SK-N-SH (cell line): ENCODE results near the gene PELI2. TPM values are rescaled to one million over a fixed set of nuclear protein-coding genes. Genes with fewer than 3 reads are reported as not detected.

ENCODE experiments used
- CTCF ChIA-PET: fragments of 300-600, 350-600 bp; formaldehyde crosslinking; extraction: SDS; loops from one replicate; lab custom pipeline; 2021; lab: Yijun Ruan, JAX
- POLR2A ChIA-PET: fragments of 350-600 bp; sonication (Branson Sonifier 250); formaldehyde crosslinking; extraction: SDS; loops from one replicate; lab custom pipeline; 2020; ENCODE audit warnings: antibody characterized with exemption, inconsistent platforms; lab: Yijun Ruan, JAX
- DNase-seq: peaks from one replicate; pipeline ENCODE4 v3.0.0; 2012
- H2AFZ ChIP-seq: fragments of 200-600 bp; sonication (generic); 2 replicates; pipeline ENCODE4 v1.8.1; 2016; ENCODE audit warnings: antibody characterized with exemption, mild to moderate bottlenecking, low read depth
- H3F3A ChIP-seq: fragments of 200-600 bp; sonication (generic); replicated peaks from 2 replicates; pipeline ENCODE3; 2016; ENCODE audit warnings: antibody characterized with exemption, mild to moderate bottlenecking; ENCODE audit not compliant: insufficient read depth
- H3K27ac ChIP-seq, 2 experiments: fragments of 200-500 bp in 1 of 2; fragments of 200-600 bp in 1 of 2; sonication (Bioruptor generic) in 1 of 2; sonication (generic), shearing (Covaris generic) in 1 of 2; 2 replicates each; pipeline versions ENCODE4 v1.5.1 to v1.6.1; 2014 to 2016; ENCODE audit warnings: low read depth in 2 of 2, inconsistent platforms in 1 of 2, low read length in 1 of 2, mild to moderate bottlenecking in 1 of 2, mixed read lengths in 1 of 2
- H3K27me3 ChIP-seq: fragments of 200-600 bp; sonication (generic), shearing (Covaris generic); 2 replicates; pipeline ENCODE4 v1.6.1; 2016; ENCODE audit warnings: mixed run types; ENCODE audit not compliant: insufficient read depth
- H3K36me3 ChIP-seq, 2 experiments: fragments of 200-500 bp in 1 of 2; fragments of 200-600 bp in 1 of 2; sonication (Bioruptor generic) in 1 of 2; sonication (generic) in 1 of 2; replicated peaks in 1 of 2; 2 replicates each; pipeline versions ENCODE3 to v1.5.1; 2014 to 2016; ENCODE audit warnings: low read length in 1 of 2, mild to moderate bottlenecking in 1 of 2; ENCODE audit not compliant: insufficient read depth in 2 of 2, control insufficient read depth in 1 of 2
- H3K4me1 ChIP-seq, 2 experiments: fragments of 200-500 bp in 1 of 2; fragments of 200-600 bp in 1 of 2; sonication (Bioruptor generic) in 1 of 2; sonication (generic), shearing (Covaris generic) in 1 of 2; 2 replicates each; pipeline versions ENCODE4 v1.5.1 to v1.6.1; 2014 to 2016; ENCODE audit warnings: low read depth in 1 of 2, low read length in 1 of 2, mixed run types in 1 of 2; ENCODE audit not compliant: insufficient read depth in 2 of 2, control insufficient read depth in 1 of 2
- H3K4me2 ChIP-seq: fragments of 200-600 bp; sonication (generic), shearing (Covaris generic); 2 replicates; pipeline ENCODE4 v1.6.1; 2017; ENCODE audit warnings: mixed run types
- H3K4me3 ChIP-seq, 2 experiments: fragments of 200-500 bp in 1 of 2; fragments of 200-600 bp in 1 of 2; sonication (Bioruptor generic) in 1 of 2; sonication (generic), shearing (Covaris generic) in 1 of 2; 2 replicates each; pipeline versions ENCODE4 v1.5.1 to v1.8.1; 2014 to 2016; ENCODE audit warnings: low read depth in 2 of 2, inconsistent platforms in 1 of 2, low read length in 1 of 2, mild to moderate bottlenecking in 1 of 2, mixed read lengths in 1 of 2, moderate library complexity in 1 of 2
- H3K79me2 ChIP-seq: fragments of 200-600 bp; sonication (generic); 2 replicates; pipeline ENCODE4 v1.8.1; 2017; ENCODE audit warnings: mild to moderate bottlenecking; ENCODE audit not compliant: insufficient read depth
- H3K9ac ChIP-seq: fragments of 200-600 bp; sonication (generic); 2 replicates; pipeline ENCODE4 v1.6.1; 2017; ENCODE audit warnings: mixed run types
- H3K9me2 ChIP-seq: fragments of 200-600 bp; sonication (generic); 2 replicates; pipeline ENCODE4 v1.6.1; 2017; ENCODE audit warnings: mixed run types
- H3K9me3 ChIP-seq: fragments of 200-600 bp; sonication (generic); 2 replicates; pipeline ENCODE4 v1.6.1; 2017; ENCODE audit warnings: mixed run types, mild to moderate bottlenecking, moderate library complexity
- H4K20me1 ChIP-seq: fragments of 200-600 bp; sonication (generic); 2 replicates; pipeline ENCODE4 v1.6.1; 2017; ENCODE audit warnings: mild to moderate bottlenecking, mixed run types; ENCODE audit not compliant: insufficient read depth
- ELF1 ChIP-seq: IDR thresholded peaks from 2 replicates; pipeline ENCODE4 v1.4.0; 2012
- EP300 ChIP-seq, 2 experiments: IDR thresholded peaks; 2 replicates each; pipeline versions ENCODE4 v1.4.0 to v1.6.1; 2012; ENCODE audit warnings: borderline replicate concordance in 1 of 2, low read depth in 1 of 2, low read length in 1 of 2
- FOSL2 ChIP-seq: IDR thresholded peaks from 2 replicates; pipeline ENCODE4 v1.4.0; 2012; ENCODE audit warnings: low read depth, mild to moderate bottlenecking, moderate library complexity, borderline replicate concordance
- MEF2A ChIP-seq: IDR thresholded peaks from 2 replicates; pipeline ENCODE4 v1.4.0; 2012; ENCODE audit warnings: low read depth, borderline replicate concordance
- NFIC ChIP-seq: IDR thresholded peaks from 2 replicates; pipeline ENCODE4 v1.4.0; 2012; ENCODE audit warnings: borderline replicate concordance
- NRF1 ChIP-seq: IDR thresholded peaks from 2 replicates; pipeline ENCODE4 v1.6.1; 2012; ENCODE audit warnings: low read depth, mild to moderate bottlenecking, low read length
- POLR2AphosphoS5 ChIP-seq: IDR thresholded peaks from 2 replicates; pipeline ENCODE4 v1.6.1; 2012; ENCODE audit warnings: low read depth, low read length
- RCOR1 ChIP-seq: fragments of 150-350 bp; IDR thresholded peaks from 2 replicates; pipeline ENCODE4 v1.6.1; 2017; ENCODE audit warnings: antibody characterized with exemption, low read length
- REST ChIP-seq: IDR thresholded peaks from 2 replicates; pipeline ENCODE4 v1.6.1; 2012; ENCODE audit warnings: mild to moderate bottlenecking, low read depth, low read length, moderate library complexity
- RFX5 ChIP-seq: IDR thresholded peaks from 2 replicates; pipeline ENCODE4 v1.6.1; 2012; ENCODE audit warnings: mild to moderate bottlenecking, improper control_type of control experiment, low read length
- SIN3A ChIP-seq: IDR thresholded peaks from 2 replicates; pipeline ENCODE4 v1.6.1; 2012; ENCODE audit warnings: low read depth, mild to moderate bottlenecking, low read length, moderate library complexity, borderline replicate concordance
- SMC3 ChIP-seq: IDR thresholded peaks from 2 replicates; pipeline ENCODE4 v1.6.1; 2012; ENCODE audit warnings: low read depth, low read length, improper control_type of control experiment
- TAF1 ChIP-seq: IDR thresholded peaks from 2 replicates; pipeline ENCODE4 v1.6.1; 2012; ENCODE audit warnings: low read depth, mild to moderate bottlenecking, low read length, moderate library complexity, borderline replicate concordance
- TEAD4 ChIP-seq: IDR thresholded peaks from 2 replicates; pipeline ENCODE4 v1.4.0; 2012; ENCODE audit warnings: mild to moderate bottlenecking, borderline replicate concordance; ENCODE audit not compliant: insufficient read depth
- WGBS: methylation state at CpG from one replicate; pipeline ENCODE4 v1.1.6; 2017; ENCODE audit warnings: low lambda C conversion rate; 5-methylcytosine and 5-hydroxymethylcytosine counted together
- polyA plus RNA-seq, 3 experiments: library from polyadenylated mRNA; depleted of rRNA; stranded (reverse); fragments of >200 nt; gene quantifications; 2 replicates each; pipeline ENCODE4 v1.2.3, GENCODE V29; 2012
- TF ChIP-seq, protein P1 (sequence below): fragments of 150-350 bp; IDR thresholded peaks from 2 replicates; pipeline ENCODE4 v1.6.1; 2017; ENCODE audit warnings: antibody characterized with exemption, low read length, low read depth, borderline replicate concordance

PELI2 gene
- polyA plus RNA-seq, 1 of the 3 experiments (the other 2 are of a cell fraction): not detected

DNA sequence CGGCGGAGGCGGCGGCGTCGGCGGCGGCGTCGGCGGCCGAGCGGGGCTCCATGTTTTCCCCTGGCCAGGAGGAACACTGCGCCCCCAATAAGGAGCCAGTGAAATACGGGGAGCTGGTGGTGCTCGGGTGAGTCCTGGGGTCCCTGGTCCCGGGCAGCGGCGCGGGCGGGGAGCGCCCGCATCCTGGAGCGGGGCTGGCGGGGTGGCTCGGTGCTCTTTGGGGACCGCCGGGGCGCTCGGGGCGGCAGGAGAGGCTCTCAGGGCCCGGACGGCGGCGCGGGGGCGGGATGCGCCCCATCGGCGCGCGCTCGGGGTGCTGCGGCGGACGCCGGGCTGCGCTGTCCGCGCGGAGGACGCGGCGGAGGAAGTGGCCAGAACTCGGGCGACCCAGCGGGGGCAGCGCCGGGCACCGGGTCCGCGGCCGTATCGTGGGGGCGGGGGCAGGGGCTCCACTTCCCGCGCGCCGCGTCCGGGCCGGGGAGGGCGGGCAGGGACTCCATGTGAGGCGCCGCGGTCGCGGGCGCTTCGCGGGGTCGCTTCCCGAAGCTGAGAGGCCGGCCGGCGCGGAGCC, 485 bp downstream of the PELI2 start:
- Histone ChIP-seq H4K20me1 (no peaks in the 10 kb centered on the region), H3K4me1 (peaks cover 3 to 4% of the 10 kb centered on the region in 2 experiments; a peak in 2 of 4 replicates), H3K27ac (no peak overlapping the region), H3K9me2 (no peaks in the 10 kb centered on the region), H3F3A (no peaks in the 10 kb centered on the region), H3K9ac (no peak overlapping the region), H2AFZ (peak overlapping the region; percentile 56; the same call in 1 of the 2 replicates), H3K27me3 (peaks cover 66% of the 10 kb centered on the region), H3K4me3 (peak overlapping the region; percentile 40 to 49), H3K36me3 (no peaks in the 10 kb centered on the region), H3K79me2 (no peaks in the 10 kb centered on the region), H3K4me2 (peak overlapping the region; percentile 62; the same call in 1 of the 2 replicates), H3K9me3 (no peaks in the 10 kb centered on the region)
- CTCF ChIA-PET: no interaction called here
- POLR2A ChIA-PET: no interaction called here
- peak; percentile 31 for DNase-seq
- TF ChIP-seq, protein P1, sequence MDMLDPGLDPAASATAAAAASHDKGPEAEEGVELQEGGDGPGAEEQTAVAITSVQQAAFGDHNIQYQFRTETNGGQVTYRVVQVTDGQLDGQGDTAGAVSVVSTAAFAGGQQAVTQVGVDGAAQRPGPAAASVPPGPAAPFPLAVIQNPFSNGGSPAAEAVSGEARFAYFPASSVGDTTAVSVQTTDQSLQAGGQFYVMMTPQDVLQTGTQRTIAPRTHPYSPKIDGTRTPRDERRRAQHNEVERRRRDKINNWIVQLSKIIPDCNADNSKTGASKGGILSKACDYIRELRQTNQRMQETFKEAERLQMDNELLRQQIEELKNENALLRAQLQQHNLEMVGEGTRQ: no peak
- TF ChIP-seq NRF1 (no peak), FOSL2 (no peak), RFX5 (no peak), SIN3A (no peak), POLR2AphosphoS5 (no peak), TEAD4 (no peak), EP300 (IDR thresholded peaks at IDR 0.05; ENCODE audit: borderline replicate concordance in 1 of 2, low read depth in 1 of 2, low read length in 1 of 2) (no peak), SMC3 (no peak), RCOR1 (no peak), NFIC (no peak), TAF1 (no peak), MEF2A (no peak), REST (no peak), ELF1 (no peak)
- WGBS: 2% methylated on average over 12 of the region's 87 CpGs
